Hepatocyte (in vitro differentiated cells): ENCODE results near the gene DENND5B.

ENCODE experiments used
- EZH2phosphoT487 ChIP-seq: fragments of 200-600 bp; sonication (generic); IDR thresholded peaks from one replicate; pipeline ENCODE4 v1.6.1; 2018; ENCODE audit warnings: antibody characterized with exemption, mild to moderate bottlenecking, low read depth, moderate library complexity; ENCODE audit not compliant: unreplicated experiment, severe bottlenecking
- TF ChIP-seq, protein P1 (sequence below): fragments of 200-600 bp; sonication (generic); IDR thresholded peaks from 2 replicates; pipeline ENCODE4 v1.5.1; 2016; ENCODE audit warnings: antibody characterized with exemption, mild to moderate bottlenecking; ENCODE audit not compliant: poor library complexity

DNA sequence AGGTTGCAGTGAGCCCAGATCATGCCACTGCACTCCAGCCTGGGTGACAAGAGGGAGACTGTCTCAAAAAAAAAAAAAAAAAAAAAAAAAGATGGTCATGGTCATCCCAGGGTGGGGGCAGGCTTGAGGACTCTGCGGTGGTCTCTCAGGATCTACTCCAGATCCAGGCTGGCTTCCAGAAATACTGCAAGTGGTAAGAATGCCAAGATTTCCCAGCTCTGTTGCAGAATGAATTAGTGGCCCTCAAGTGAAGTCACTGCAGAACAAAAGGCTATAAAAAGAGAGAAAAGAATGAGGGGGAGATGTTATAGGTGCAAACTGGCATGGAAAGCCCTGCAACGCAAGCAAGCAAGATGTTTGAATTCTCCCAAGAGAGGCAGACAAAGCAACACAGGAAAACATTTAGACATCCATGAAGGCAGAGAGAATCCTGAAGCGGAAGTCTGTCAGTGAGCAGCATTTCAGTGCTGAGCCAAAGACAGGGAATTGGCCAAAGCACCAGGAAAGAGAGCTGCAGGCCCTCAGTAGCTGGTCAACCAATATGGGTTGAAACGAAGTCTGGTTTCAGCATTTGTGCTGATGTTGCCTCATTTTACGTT lies 36.6 kb upstream of the DENND5B start:
- TF ChIP-seq, protein P1, sequence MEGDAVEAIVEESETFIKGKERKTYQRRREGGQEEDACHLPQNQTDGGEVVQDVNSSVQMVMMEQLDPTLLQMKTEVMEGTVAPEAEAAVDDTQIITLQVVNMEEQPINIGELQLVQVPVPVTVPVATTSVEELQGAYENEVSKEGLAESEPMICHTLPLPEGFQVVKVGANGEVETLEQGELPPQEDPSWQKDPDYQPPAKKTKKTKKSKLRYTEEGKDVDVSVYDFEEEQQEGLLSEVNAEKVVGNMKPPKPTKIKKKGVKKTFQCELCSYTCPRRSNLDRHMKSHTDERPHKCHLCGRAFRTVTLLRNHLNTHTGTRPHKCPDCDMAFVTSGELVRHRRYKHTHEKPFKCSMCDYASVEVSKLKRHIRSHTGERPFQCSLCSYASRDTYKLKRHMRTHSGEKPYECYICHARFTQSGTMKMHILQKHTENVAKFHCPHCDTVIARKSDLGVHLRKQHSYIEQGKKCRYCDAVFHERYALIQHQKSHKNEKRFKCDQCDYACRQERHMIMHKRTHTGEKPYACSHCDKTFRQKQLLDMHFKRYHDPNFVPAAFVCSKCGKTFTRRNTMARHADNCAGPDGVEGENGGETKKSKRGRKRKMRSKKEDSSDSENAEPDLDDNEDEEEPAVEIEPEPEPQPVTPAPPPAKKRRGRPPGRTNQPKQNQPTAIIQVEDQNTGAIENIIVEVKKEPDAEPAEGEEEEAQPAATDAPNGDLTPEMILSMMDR: no peak
- no peak for TF ChIP-seq EZH2phosphoT487
